GM18951 (cell line): ENCODE results near the gene USP9X.

ENCODE experiments used
- POLR2A ChIP-seq: IDR thresholded peaks from 4 replicates; pipeline ENCODE4 v1.6.1; 2011; ENCODE audit warnings: mild to moderate bottlenecking; ENCODE audit not compliant: insufficient read length, insufficient read depth; ENCODE audit errors: extremely low read depth
- in situ Hi-C: fragments of 300-500 bp; cut with MboI; formaldehyde crosslinking; loops from one replicate; pipeline ENCODE4 v1.12.0; 2022; ENCODE audit warnings: low sequenced_read_pairs, mixed read lengths, inconsistent platforms; ENCODE audit not compliant: unreplicated experiment

Gene USP9X

DNA sequence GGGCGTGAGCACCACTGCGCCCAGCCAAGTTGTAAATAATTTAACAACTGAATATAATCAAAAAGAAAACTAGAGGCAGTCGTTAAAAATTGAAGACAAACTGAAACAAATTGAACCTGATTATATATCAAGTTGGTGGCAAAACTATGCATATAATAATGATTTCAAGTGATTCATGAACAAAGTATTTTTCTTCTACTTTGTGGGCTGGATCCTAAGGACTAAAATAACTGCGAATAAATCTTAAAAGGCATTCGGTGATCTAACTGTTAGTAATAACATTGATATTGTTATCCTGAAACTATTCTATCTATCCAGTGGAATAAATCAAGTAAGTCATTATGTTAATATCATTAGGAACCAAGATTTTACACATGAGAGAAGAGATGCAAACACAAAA lies 21.2 kb upstream of the USP9X start:
- TF ChIP-seq POLR2A, result no peak
- in situ Hi-C loops, result no loop called here

DNA sequence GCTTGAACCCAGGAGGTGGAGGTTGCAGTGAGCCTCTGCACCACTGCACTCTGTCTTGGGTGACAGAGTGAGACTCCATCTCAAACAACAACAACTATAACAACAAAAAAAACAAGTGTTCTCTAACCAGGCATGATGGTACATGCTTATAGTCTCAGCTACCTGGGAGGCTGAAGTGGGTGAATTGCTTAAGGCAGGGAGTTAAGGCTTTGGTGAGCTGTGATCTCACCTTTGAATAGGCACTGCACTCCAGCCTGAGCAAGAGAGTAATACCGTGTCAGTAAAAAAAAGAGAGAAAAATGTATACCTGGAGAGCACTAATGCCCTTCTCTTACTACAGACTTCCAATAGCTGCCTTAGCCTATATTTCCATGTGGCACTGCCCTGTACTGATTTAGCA lies 18.9 kb upstream of the USP9X start:
- no peak for TF ChIP-seq POLR2A

DNA sequence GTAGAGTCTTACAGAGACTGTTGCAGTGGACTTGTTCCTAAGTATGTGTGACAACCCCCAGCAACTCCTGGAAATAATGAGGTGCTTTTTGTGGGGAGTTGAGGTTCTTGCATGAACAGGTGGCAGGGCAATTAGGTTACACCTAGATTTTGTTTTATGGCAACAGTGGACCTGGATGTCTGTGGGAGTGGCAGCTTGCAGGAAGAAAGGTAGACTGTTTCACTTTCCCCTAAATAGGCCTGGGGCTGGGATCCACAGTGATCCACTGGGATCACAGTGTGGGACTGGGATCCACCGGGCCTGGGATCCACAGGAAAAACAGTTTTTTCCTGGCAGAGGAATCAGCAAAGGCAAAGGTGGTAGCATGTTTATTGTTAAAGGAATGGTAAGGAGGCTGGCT lies 18.3 kb upstream of the USP9X start:
- in situ Hi-C loops, result no loop called here
- TF ChIP-seq POLR2A, result no peak

More for the DNA sequence above, 18.9 kb upstream of the USP9X start:
- in situ Hi-C loops, result no loop called here

DNA sequence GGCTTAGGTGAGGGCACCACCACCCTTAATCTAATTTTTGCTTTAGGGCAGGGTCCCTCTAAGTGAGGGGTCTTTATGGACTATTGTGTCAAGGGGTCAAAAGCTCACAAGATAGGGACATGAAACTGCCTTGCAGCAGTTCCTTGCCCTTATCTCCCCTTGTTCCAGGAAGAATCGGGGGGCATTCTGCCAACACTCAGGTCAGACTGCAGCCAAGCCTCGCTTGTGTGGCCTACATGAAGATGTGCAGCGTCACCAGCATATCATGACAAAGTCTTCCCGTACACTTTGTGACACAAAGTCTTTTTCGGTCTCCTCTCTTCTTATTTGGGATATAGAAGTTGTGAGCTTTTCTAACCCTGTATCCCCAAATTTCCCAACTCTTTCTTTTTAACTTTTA lies 17.5 kb upstream of the USP9X start:
- in situ Hi-C loops, result no loop called here
- TF ChIP-seq POLR2A, result no peak

DNA sequence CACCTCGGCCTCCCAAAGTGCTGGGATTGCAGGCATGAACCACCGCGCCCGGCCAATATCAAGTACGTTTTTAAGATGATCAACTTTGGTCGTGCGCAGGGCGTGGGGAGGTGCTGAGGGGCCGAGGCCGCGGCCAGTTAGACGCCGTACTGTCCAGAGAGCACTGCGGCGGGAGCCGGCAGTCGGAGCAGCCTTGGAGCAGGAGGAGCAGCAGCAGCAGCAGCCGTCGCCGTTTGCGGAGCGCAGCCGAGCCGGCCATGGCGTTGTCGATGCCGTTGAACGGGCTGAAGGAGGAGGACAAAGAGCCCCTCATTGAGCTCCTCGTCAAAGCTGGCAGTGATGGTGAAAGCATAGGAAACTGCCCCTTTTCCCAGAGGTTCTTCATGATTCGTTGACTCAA lies 8.5 kb upstream of the USP9X start:
- in situ Hi-C loops, result no loop called here

DNA sequence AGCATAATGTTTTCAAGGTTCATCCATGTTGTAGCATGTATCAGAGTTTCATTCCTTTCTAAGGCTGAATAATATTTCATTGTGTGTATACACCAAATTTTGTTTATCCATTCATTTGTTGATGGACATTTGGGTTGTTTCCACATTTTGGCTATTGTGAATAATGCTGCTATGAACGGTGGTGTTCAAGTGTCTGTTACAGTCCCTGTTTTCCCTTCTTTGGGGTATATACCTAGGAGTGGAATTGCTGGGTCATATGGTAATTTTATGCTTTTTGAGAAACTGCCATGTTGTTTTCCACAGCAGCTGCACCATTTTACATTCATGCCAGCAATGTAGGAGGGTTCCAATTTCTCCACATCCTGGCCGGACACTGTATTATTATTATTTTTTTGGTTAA lies 3.4 kb upstream of the USP9X start:
- in situ Hi-C loops, result no loop called here
- TF ChIP-seq POLR2A, result no peak

More for the DNA sequence above, 8.5 kb upstream of the USP9X start:
- TF ChIP-seq POLR2A, result no peak

DNA sequence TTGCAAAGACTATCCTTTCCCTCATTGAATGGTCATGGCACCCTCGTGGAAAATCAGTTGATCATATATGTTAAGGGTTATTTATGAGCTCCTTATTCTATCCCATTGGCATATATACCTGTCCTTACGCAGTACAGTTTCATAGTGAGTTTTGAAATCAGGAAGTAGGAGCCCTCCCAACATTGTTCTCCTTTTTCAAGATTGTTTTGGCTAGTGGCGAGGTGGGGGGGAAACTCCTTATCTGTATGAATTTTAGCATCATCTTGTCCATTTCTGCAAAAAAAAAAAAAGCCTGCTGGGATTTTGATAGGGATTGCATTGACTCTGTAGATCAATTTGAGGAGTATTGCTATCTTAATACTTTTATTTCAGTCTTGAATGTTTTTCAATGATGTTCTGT lies 2.5 kb upstream of the USP9X start:
- in situ Hi-C loops, result no loop called here
- TF ChIP-seq POLR2A, result no peak

DNA sequence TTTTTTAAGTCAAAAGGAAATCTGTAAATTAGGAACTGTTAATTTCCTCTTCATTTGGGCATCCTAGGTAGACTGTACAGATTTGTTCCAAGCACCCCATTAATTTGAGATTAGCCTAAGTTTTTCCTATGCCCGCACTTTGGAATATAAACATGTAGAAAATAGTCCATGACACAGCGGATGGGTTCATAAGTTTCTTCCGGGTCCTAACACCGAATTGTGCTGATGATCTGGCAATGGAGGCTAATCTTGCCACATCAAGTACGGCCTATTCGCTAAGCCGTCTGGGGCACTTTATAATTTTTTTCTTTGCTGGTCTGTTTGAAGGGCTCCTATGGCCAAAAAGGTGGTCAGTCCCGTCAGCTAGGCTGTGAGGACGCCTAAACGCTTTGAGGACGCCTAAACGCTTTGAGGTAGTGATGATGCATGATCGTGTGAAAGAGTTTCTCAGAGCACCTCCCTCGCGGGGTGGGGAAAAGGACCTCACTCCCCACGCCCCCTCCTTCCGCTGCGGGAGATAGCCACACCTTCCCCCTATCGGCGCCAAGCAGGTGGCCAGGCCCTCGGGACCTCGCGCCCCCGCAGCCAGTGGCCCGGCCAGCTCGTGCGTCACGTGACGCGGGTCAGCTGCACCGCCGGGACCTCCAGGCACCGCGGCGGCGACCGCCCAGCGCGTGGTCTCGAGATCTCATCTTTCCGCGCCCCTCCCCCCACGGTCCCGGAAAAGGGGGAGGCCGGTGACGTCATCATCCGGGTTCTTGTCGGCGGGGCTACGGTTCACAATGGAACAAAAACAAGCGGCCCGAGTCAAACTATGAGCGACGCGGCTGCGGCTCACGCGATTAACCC lies 977 bp upstream of the USP9X start:
- peak; percentile 75 for TF ChIP-seq POLR2A

DNA sequence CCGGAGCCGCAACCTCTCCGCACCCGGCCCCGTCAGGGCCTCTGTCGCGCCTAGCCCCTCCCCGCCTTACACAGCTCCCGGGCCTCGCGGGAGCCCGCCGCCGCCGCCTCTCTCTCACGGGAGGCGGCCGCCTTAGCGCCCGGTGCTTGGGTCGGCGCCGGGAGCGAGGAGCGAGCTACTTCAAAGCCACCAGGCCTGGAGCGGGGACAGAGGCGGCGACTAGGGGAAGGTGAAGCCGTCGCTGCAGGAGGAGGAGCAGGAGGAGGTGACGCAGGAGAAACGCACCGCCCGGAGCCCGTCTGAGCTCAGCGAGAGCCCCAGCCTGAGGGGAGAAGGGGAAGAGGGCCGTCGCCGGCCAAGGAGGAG lies 250 bp downstream of the USP9X start:
- TF ChIP-seq POLR2A, result no peak
- in situ Hi-C loops, result no loop called here

More for the DNA sequence above, 977 bp upstream of the USP9X start:
- in situ Hi-C loops, result no loop called here

DNA sequence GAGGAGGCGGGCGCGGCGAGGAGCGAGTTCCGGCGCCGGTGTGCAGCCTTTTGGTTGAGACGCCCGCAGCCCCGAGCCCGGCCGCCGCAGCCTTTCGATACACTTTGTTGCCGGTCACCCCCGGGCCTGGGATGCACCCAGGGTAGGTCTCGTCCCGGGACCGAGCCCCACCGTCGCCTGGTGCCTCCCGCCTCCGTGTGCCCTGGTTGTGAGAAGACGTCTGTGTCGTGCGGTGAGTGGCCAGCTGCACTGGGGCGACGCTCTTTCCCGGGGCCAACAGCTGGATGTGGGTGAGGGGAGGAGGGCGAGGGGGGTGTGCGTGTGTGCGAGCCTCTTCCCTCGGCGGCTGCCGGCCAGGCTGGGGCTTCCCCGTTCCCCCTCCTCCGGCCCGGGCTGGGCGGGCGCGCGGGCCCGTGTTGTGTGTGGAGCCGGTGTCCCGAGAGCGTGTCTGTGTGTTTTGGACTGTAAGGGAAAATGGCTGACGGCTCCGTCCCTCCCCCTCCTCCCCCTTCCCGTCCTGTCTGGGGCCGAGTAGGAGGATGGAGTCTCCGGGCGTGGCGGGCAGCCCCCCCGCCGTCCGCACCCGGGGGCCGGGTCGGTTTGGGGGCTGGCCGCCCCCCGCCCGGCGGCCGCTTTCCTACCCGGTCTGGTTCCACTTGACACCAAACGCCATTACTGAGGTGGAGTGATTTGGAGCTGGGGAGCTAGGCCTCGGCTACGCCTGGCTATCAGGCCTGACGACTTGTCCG lies 807 bp downstream of the USP9X start:
- peak; percentile 41 for TF ChIP-seq POLR2A
- in situ Hi-C loops, result no loop called here

DNA sequence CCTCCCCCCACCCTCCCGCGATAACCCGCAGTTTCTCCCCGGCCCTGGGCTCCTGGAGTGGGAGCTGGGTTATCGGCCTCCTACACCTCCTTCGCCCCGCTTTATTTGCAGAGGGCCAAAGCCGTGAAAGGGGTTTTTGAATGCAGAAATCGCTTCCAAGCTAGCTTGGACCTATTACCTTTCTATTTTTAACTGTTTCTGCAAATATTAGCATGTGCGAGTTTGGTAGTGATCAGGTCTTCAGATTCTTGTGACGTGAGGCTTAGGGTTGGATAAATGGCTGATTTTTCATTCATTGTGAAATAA lies 1.3 kb downstream of the USP9X start:
- no peak for TF ChIP-seq POLR2A
- in situ Hi-C loops, result no loop called here

DNA sequence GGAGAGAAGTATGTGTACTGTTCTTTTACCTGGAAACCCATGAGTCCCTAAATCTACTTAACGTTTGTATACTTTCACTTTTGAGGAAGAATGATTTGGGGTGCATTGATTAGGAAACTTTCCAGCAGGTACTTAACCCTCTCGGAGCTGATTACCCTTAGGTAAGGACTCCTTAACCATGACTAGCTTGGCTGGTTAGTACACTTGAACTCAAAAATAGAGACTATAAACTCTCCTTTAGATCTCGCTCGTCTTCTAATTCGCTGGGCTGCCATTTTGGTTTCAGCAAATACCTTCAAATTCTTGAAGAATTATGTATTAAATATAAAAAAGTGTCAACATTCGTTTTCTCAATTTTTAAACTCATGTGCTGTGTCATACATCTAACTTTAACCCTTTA lies 2.0 kb downstream of the USP9X start:
- no peak for TF ChIP-seq POLR2A
- in situ Hi-C loops, result no loop called here

DNA sequence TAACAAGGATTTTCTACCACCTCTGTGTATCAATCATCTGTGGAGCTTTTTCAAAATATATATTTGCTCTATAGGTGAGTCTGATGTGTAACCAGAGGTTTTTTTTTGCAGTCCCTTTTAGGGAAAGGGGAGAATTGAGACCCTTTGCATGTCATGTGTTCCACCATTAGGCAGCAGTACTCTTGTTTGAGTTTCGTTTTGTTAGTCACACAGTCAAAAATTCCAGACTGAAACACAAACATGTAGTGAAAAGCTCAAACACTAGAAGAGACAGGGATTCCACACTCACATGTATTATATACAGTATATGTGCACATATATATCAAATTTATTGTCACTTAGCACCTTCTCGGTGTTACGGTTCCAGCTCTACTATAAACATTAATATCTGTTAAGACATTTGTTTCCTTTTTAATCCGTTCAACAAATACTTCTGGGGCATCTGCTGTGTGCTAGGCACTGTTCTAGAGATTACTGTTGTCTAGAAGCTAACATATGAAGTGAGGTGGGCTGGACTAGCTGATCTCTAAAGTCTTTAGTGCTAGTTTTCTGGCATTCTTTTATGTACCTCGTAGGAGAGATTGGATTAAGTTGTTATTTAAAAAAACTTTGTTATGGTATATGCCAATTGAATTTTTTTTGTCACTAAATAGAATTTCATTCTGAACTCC lies 5.5 kb downstream of the USP9X start:
- no peak for TF ChIP-seq POLR2A
- in situ Hi-C loops, result no loop called here

DNA sequence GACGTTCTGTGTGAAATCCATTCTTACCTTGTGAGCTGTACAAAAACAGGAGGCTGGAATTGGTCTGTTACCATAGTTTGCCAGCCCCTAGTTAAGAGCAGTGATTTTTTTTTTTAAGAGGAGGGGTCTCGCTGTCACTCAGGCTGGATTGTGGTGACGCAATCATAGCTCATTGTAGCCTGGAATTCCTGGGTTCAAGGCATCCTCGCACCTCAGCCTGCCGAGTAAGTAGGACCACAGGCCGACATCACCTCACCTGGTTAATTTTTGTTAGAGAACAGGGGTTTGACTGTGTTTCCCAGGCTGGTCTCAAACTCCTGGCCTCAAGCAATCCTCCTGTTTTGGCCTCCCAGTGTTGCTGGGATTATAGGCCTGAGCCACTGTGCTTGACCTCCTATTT lies 7.5 kb downstream of the USP9X start:
- in situ Hi-C loops, result no loop called here
- TF ChIP-seq POLR2A, result no peak
